SK-N-MC (cell line): Measurements from ENCODE around the gene CEP164.

Experiments
- DNase-seq: peaks from one replicate; pipeline ENCODE4 v3.0.0-alpha.2; 2011; ENCODE audit warnings: low read depth, low spot score
- H3K27ac ChIP-seq: fragments of 200-600 bp; sonication (generic); 2 replicates; pipeline ENCODE4 v1.5.1; 2016; ENCODE audit warnings: mixed run types
- H3K36me3 ChIP-seq: fragments of 200-600 bp; sonication (generic); 2 replicates; pipeline ENCODE4 v1.6.1; 2017; ENCODE audit warnings: antibody characterized with exemption, low read length, mixed read lengths; ENCODE audit not compliant: insufficient read depth
- H3K4me3 ChIP-seq: fragments of 200-600 bp; sonication (generic); 2 replicates; pipeline ENCODE4 v1.5.1; 2016
- H3K9ac ChIP-seq: fragments of 200-600 bp; sonication (generic); 2 replicates; pipeline ENCODE4 v1.8.0; 2017; ENCODE audit warnings: mixed run types, mixed read lengths; ENCODE audit not compliant: insufficient read length
- H3K9me3 ChIP-seq: fragments of 200-600 bp; sonication (generic); 2 replicates; pipeline ENCODE4 v1.6.1; 2017; ENCODE audit warnings: low read depth, mild to moderate bottlenecking, antibody characterized with exemption, low read length, moderate library complexity, mixed read lengths
- EZH2 ChIP-seq: fragments of 200-600 bp; sonication (generic); IDR thresholded peaks from one replicate; pipeline ENCODE4 v1.6.1; 2017; ENCODE audit warnings: antibody characterized with exemption
- FOXP2 ChIP-seq: optimal IDR thresholded peaks from 2 replicates; pipeline ENCODE3; 2011; ENCODE audit warnings: mild to moderate bottlenecking, moderate library complexity; ENCODE audit not compliant: insufficient read depth; ENCODE audit errors: extremely low read length, control extremely low read depth
- POLR2AphosphoS5 ChIP-seq: IDR thresholded peaks from 2 replicates; pipeline ENCODE4 v1.6.1; 2012; ENCODE audit warnings: mild to moderate bottlenecking, low read depth, low read length, borderline replicate concordance

The CEP164 gene

GRCh38 chr11:117427356-117427874 lies 99.8 kb downstream of the CEP164 start:
- H3K9ac ChIP-seq = no peak overlapping the region
- TF ChIP-seq POLR2AphosphoS5 (no peak), FOXP2 (no peak), EZH2 (no peak)
- DNase-seq = no peak
- no peaks in the 10 kb centered on the region for H3K36me3 ChIP-seq
- no peak overlapping the region for H3K27ac ChIP-seq
- no peak overlapping the region for H3K4me3 ChIP-seq
- no peaks in the 10 kb centered on the region for H3K9me3 ChIP-seq

GRCh38 chr11:117428186-117428855 lies 100.7 kb downstream of the CEP164 start:
- DNase-seq = no peak
- H3K9me3 ChIP-seq = no peaks in the 10 kb centered on the region
- TF ChIP-seq FOXP2 = no peak
- TF ChIP-seq EZH2 = no peak
- no peak for TF ChIP-seq POLR2AphosphoS5
- no peak overlapping the region for H3K9ac ChIP-seq
- H3K27ac ChIP-seq = no peak overlapping the region
- no peak overlapping the region for H3K4me3 ChIP-seq
- no peaks in the 10 kb centered on the region for H3K36me3 ChIP-seq

- Histone ChIP-seq H3K9ac (no peak overlapping the region), H3K9me3 (no peaks in the 10 kb centered on the region), H3K27ac (no peak overlapping the region), H3K4me3 (no peak overlapping the region), H3K36me3 (no peaks in the 10 kb centered on the region)
- no peak for DNase-seq
- TF ChIP-seq EZH2 (no peak), FOXP2 (no peak), POLR2AphosphoS5 (no peak)
These were observed 101.2 kb downstream of the CEP164 start for GRCh38 chr11:117428856-117429229.

- no peaks in the 10 kb centered on the region for H3K36me3 ChIP-seq
- H3K27ac ChIP-seq = no peak overlapping the region
- H3K4me3 ChIP-seq = no peak overlapping the region
- TF ChIP-seq EZH2 = no peak
- TF ChIP-seq FOXP2 = no peak
- TF ChIP-seq POLR2AphosphoS5 = no peak
- H3K9ac ChIP-seq = no peak overlapping the region
- no peaks in the 10 kb centered on the region for H3K9me3 ChIP-seq
- no peak for DNase-seq
These were observed 102.8 kb downstream of the CEP164 start for GRCh38 chr11:117430293-117430955.

GRCh38 chr11:117431436-117431835 lies 103.8 kb downstream of the CEP164 start:
- Histone ChIP-seq H3K4me3 (no peak overlapping the region), H3K27ac (no peak overlapping the region), H3K9me3 (no peaks in the 10 kb centered on the region), H3K36me3 (no peaks in the 10 kb centered on the region), H3K9ac (no peak overlapping the region)
- TF ChIP-seq EZH2 = no peak
- no peak for TF ChIP-seq POLR2AphosphoS5
- no peak for TF ChIP-seq FOXP2
- DNase-seq = no peak

- H3K9me3 ChIP-seq = no peaks in the 10 kb centered on the region
- no peaks in the 10 kb centered on the region for H3K36me3 ChIP-seq
- TF ChIP-seq POLR2AphosphoS5 (no peak), EZH2 (no peak), FOXP2 (no peak)
- no peak overlapping the region for H3K4me3 ChIP-seq
- no peak overlapping the region for H3K9ac ChIP-seq
- DNase-seq = no peak
- no peak overlapping the region for H3K27ac ChIP-seq
These were observed 106.1 kb downstream of the CEP164 start for GRCh38 chr11:117433717-117434116.

- TF ChIP-seq EZH2 (no peak), POLR2AphosphoS5 (no peak), FOXP2 (no peak)
- Histone ChIP-seq H3K27ac (no peak overlapping the region), H3K36me3 (no peaks in the 10 kb centered on the region), H3K9me3 (no peaks in the 10 kb centered on the region), H3K4me3 (no peak overlapping the region), H3K9ac (no peak overlapping the region)
- DNase-seq = no peak
These were observed 106.8 kb downstream of the CEP164 start for GRCh38 chr11:117434481-117434880.

GRCh38 chr11:117435326-117435725 lies 107.7 kb downstream of the CEP164 start:
- Histone ChIP-seq H3K27ac (no peak overlapping the region), H3K4me3 (no peak overlapping the region), H3K36me3 (no peaks in the 10 kb centered on the region), H3K9ac (no peak overlapping the region), H3K9me3 (no peaks in the 10 kb centered on the region)
- TF ChIP-seq FOXP2 = no peak
- TF ChIP-seq POLR2AphosphoS5 = no peak
- no peak for TF ChIP-seq EZH2
- DNase-seq = no peak
